Activated naive CD8-positive, alpha-beta T cell (primary cell): Measurements from ENCODE around the gene GMDS.

ENCODE experiments used
- H3K27ac Mint-ChIP-seq: one replicate; pipeline ENCODE4 v1.8.0; 2021; ENCODE audit warnings: mixed read lengths
- H3K27me3 Mint-ChIP-seq: one replicate; pipeline ENCODE4 v1.8.0; 2021; ENCODE audit warnings: mixed read lengths
- H3K36me3 Mint-ChIP-seq: one replicate; pipeline ENCODE4 v1.8.0; 2021; ENCODE audit warnings: mixed read lengths
- H3K4me1 Mint-ChIP-seq: one replicate; pipeline ENCODE4 v1.8.0; 2021; ENCODE audit warnings: low read depth, mixed read lengths
- H3K4me3 Mint-ChIP-seq: one replicate; pipeline ENCODE4 v1.8.0; 2021; ENCODE audit warnings: mild to moderate bottlenecking, mixed read lengths
- H3K9me3 Mint-ChIP-seq: one replicate; pipeline ENCODE4 v1.8.0; 2021; ENCODE audit warnings: low read depth, mixed read lengths

GMDS gene

DNA sequence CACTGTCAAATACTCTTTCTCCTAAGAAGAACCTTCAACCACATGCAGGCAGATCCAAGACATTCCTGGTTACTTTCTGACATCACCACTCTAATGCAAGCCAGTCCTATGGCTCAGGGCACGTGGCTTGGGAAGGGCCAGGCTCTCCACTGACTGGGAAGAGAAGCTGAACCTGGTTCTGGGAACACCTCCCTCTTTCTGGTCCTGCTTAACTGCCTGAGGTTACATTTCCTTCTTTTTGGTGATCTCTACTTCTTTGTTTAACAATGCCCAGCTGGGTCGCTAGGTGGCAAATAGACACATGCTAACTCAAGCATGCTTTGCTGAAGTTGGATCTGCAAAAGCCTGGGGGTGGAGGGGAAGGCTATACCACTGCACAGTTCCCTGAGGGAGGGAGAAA lies 249.8 kb downstream of the GMDS start:
- H3K27me3 Mint-ChIP-seq = no peaks in the 10 kb centered on the region
- H3K4me1 Mint-ChIP-seq = peaks cover 6% of the 10 kb centered on the region
- no peak overlapping the region for H3K4me3 Mint-ChIP-seq
- H3K27ac Mint-ChIP-seq = no peak overlapping the region
- peaks cover 25% of the 10 kb centered on the region for H3K36me3 Mint-ChIP-seq
- no peaks in the 10 kb centered on the region for H3K9me3 Mint-ChIP-seq

DNA sequence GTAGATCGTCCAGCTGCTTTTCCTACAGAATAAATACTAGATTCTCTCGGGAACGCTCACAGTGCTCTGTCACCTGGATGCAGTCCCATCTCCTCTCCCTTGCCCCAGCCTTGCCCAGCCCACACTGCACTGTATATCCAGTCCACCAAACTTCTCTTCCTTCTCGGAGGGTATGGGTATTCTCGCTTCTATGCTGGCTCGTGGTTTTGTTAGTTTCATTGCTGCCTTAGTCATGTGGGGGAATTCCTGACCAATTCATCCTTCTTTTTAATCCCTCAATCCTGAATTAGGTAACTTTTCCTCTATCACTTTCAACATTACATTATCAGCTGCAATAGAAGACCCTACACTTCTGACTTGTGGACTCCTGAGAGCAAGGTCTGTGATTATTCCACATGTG lies 252.4 kb downstream of the GMDS start:
- peaks cover 28% of the 10 kb centered on the region for H3K36me3 Mint-ChIP-seq
- peaks cover 6% of the 10 kb centered on the region for H3K4me1 Mint-ChIP-seq
- no peaks in the 10 kb centered on the region for H3K9me3 Mint-ChIP-seq
- H3K27me3 Mint-ChIP-seq = no peaks in the 10 kb centered on the region
- H3K27ac Mint-ChIP-seq = no peak overlapping the region
- no peak overlapping the region for H3K4me3 Mint-ChIP-seq

DNA sequence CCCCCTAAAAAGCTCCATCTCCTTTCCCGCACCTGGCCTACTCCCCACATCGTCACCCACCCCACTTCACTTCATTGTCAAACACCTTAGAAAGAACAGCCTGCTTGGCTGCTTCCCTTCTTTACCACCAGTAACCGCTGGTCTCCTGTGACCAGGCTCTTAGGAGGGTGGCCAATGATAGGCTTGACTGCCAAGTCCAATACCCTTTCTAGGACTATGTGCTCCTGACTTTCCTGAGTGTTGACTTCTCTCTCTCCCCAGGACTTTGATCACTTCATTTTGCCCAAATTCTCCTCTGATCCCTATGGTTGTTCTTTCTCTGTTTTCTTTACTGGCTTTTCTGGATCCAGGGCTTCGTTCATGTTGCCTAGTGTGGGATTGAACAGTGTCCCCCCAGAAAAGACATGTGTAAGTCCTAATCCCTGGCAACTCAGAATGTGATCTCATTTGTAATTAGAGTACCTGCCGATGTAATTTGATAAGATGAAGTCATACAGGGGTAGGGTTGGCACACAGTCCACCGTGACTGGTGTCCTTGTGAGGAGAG lies 254.0 kb downstream of the GMDS start:
- H3K27me3 Mint-ChIP-seq = no peaks in the 10 kb centered on the region
- H3K4me3 Mint-ChIP-seq = no peak overlapping the region
- peaks cover 6% of the 10 kb centered on the region for H3K4me1 Mint-ChIP-seq
- no peaks in the 10 kb centered on the region for H3K9me3 Mint-ChIP-seq
- H3K27ac Mint-ChIP-seq = no peak overlapping the region
- peaks cover 30% of the 10 kb centered on the region for H3K36me3 Mint-ChIP-seq

DNA sequence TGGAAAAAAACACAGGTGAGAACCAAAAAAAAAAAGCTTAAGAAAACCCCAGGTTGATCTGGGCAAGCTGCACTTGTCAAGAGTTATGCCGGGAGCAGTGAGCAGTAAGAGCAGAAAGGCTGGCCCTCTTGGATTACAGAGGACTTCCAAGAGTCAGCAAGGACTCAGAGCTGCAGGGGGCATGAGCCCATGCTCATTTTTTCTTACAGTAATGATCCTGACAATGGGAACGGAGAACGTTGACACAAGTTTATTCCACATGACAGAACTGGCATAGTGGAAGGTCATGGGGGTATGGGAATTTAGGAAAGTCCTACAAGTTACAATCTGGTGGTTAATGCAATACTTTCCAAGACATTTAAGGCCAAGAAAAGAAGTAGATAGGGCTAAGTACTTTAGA lies 256.6 kb downstream of the GMDS start:
- Mint-ChIP-seq H3K36me3 (peaks cover 37% of the 10 kb centered on the region), H3K27ac (no peak overlapping the region), H3K9me3 (peaks cover 6% of the 10 kb centered on the region), H3K4me1 (peaks cover 4% of the 10 kb centered on the region), H3K4me3 (no peak overlapping the region), H3K27me3 (no peaks in the 10 kb centered on the region)

GRCh38 chr6:1987640-1988039 lies 257.8 kb downstream of the GMDS start:
- no peak overlapping the region for H3K27ac Mint-ChIP-seq
- no peaks in the 10 kb centered on the region for H3K4me1 Mint-ChIP-seq
- peaks cover 15% of the 10 kb centered on the region for H3K9me3 Mint-ChIP-seq
- H3K27me3 Mint-ChIP-seq = no peaks in the 10 kb centered on the region
- peaks cover 40% of the 10 kb centered on the region for H3K36me3 Mint-ChIP-seq
- H3K4me3 Mint-ChIP-seq = no peak overlapping the region

DNA sequence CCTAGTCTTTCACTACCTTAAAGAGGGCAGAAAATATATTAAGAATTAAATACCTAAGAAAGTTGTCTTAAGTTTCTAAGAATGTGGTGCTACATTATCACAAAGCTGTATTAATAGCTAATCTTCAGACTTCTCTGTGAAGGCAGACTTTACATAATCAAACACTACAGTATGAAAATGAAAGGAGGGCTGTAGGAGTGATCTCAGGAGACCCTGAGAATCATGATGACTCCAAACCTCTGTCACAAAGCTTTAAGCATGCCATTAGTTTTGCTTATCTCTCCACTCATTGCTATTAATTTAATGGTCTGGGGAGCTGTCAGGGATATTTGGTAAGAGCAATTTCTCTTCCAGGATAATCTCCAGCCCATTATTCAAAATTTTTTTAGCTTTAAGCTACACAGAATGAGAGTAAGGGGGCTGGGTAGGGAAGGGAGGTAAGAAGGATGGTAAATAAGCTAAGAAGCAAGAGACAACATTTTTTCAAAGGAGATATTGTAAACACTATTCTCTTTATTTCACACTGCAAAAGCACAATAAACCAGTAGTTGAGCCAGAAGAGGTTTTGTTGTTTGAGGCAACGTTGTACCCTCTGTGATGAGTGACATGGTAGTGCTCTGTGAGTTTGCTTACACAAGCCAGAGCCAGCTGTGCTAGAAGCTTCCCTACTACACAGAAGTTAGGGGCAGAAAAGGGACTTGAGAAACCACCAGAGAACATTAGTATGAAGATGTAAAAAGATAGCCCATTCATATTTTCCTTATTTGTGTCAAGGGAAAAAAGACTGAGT lies 258.8 kb downstream of the GMDS start:
- no peaks in the 10 kb centered on the region for H3K4me1 Mint-ChIP-seq

DNA sequence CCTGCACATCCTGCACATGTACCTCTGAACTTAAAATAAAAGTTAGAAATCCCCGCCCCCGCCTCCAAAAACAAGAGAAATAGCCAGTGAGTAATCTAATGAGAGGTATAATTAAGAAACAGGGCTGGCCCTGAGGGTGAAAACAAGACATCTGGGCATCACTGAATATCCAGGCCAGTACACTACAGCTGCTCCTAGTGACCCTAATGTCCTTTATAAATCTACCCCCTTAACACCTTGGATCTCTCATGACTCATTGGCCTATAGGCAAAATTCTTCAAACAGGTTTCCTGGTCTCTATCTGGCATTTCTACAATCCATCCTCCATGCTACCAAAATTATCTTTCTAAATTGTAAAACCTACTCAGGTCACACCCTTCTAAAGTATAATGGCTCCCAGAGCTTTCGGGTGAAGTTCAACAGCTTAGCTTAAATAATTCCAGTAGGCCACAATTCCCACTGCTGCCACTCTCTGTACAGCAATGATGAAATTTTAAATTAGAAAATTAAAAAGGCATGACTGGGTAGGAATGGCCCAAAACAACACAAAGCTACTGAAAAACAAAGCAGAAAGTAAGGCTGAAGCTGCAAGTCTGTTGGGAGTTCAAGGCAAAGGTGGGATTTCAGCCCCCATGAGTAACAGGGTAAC lies 260.9 kb downstream of the GMDS start:
- Mint-ChIP-seq H3K27me3 (no peaks in the 10 kb centered on the region), H3K9me3 (peaks cover 32% of the 10 kb centered on the region), H3K4me3 (no peak overlapping the region), H3K36me3 (peaks cover 52% of the 10 kb centered on the region), H3K4me1 (no peaks in the 10 kb centered on the region), H3K27ac (no peak overlapping the region)

More for the DNA sequence above, 258.8 kb downstream of the GMDS start:
- no peak overlapping the region for H3K27ac Mint-ChIP-seq
- H3K4me3 Mint-ChIP-seq = no peak overlapping the region
- H3K9me3 Mint-ChIP-seq = peaks cover 20% of the 10 kb centered on the region
- no peaks in the 10 kb centered on the region for H3K27me3 Mint-ChIP-seq
- H3K36me3 Mint-ChIP-seq = peaks cover 41% of the 10 kb centered on the region

- Mint-ChIP-seq H3K4me3 (no peak overlapping the region), H3K27me3 (no peaks in the 10 kb centered on the region), H3K27ac (no peak overlapping the region), H3K36me3 (peaks cover 55% of the 10 kb centered on the region), H3K9me3 (peaks cover 32% of the 10 kb centered on the region), H3K4me1 (no peaks in the 10 kb centered on the region)
Observed at GRCh38 chr6:1983850-1984249, 261.6 kb downstream of the GMDS start.

DNA sequence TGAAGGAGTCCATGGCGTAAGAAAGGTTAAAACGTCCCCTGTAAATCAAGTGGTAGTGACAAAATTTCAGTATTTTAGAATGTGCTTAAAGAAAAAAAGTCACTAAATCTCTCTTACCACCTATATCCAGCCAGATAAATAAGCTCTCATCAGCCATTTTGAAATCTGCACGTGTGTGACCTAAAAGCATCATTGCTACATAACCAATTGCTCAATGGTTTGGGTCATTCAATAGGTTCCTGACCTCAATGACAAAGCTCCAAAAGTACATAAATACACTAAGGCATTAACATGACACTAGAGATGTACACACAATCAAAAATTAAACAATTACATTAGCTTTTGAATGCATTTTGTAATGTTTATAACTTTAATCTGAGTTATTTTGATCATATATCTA lies 272.4 kb downstream of the GMDS start:
- no peak overlapping the region for H3K27ac Mint-ChIP-seq
- H3K27me3 Mint-ChIP-seq = no peaks in the 10 kb centered on the region
- peaks cover 13% of the 10 kb centered on the region for H3K36me3 Mint-ChIP-seq
- no peak overlapping the region for H3K4me3 Mint-ChIP-seq
- H3K9me3 Mint-ChIP-seq = no peaks in the 10 kb centered on the region
- H3K4me1 Mint-ChIP-seq = peaks cover 9% of the 10 kb centered on the region

- H3K9me3 Mint-ChIP-seq = no peaks in the 10 kb centered on the region
- no peaks in the 10 kb centered on the region for H3K27me3 Mint-ChIP-seq
Observed at GRCh38 chr6:1971612-1972011, 273.8 kb downstream of the GMDS start.

GRCh38 chr6:1970151-1970561 lies 275.2 kb downstream of the GMDS start:
- H3K4me1 Mint-ChIP-seq = peaks cover 9% of the 10 kb centered on the region
- peaks cover 5% of the 10 kb centered on the region for H3K36me3 Mint-ChIP-seq
- H3K4me3 Mint-ChIP-seq = no peak overlapping the region
- no peak overlapping the region for H3K27ac Mint-ChIP-seq
- H3K27me3 Mint-ChIP-seq = no peaks in the 10 kb centered on the region
- H3K9me3 Mint-ChIP-seq = peaks cover under 1% of the 10 kb centered on the region

More at GRCh38 chr6:1971612-1972011, 273.8 kb downstream of the GMDS start:
- H3K27ac Mint-ChIP-seq = no peak overlapping the region
- H3K4me1 Mint-ChIP-seq = peaks cover 9% of the 10 kb centered on the region
- peaks cover 9% of the 10 kb centered on the region for H3K36me3 Mint-ChIP-seq
- H3K4me3 Mint-ChIP-seq = no peak overlapping the region

- Mint-ChIP-seq H3K36me3 (peaks cover 3% of the 10 kb centered on the region), H3K9me3 (peaks cover 3% of the 10 kb centered on the region), H3K27me3 (no peaks in the 10 kb centered on the region), H3K4me3 (no peak overlapping the region), H3K27ac (no peak overlapping the region), H3K4me1 (peaks cover 9% of the 10 kb centered on the region)
Observed at GRCh38 chr6:1966713-1967112, 278.7 kb downstream of the GMDS start.

- H3K36me3 Mint-ChIP-seq = peaks cover 3% of the 10 kb centered on the region
- H3K27me3 Mint-ChIP-seq = no peaks in the 10 kb centered on the region
- no peak overlapping the region for H3K4me3 Mint-ChIP-seq
- H3K4me1 Mint-ChIP-seq = peaks cover 9% of the 10 kb centered on the region
- H3K27ac Mint-ChIP-seq = no peak overlapping the region
- peaks cover 3% of the 10 kb centered on the region for H3K9me3 Mint-ChIP-seq
Observed at GRCh38 chr6:1965596-1966224, 279.7 kb downstream of the GMDS start.

DNA sequence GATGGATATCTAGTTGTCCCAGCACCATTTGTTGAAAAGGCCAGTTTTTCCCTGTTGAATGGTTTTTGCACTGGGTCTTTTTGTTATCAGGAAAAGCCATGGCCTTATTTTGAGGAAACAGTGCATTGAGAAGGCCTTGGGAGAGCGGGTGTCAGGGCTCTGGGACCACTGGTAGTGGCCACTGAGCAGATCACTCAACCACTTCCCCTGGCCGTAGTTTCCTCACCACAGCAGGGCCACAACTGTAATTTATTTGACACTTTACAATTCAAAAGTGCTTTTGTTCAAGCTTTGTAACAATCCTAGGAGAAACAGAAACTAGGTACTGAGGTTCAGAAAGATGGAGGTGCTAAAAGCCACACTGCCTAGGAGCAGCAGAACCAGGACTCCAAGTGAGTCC lies 281.8 kb downstream of the GMDS start:
- peaks cover 8% of the 10 kb centered on the region for H3K36me3 Mint-ChIP-seq
- no peak overlapping the region for H3K4me3 Mint-ChIP-seq
- H3K4me1 Mint-ChIP-seq = no peaks in the 10 kb centered on the region
- no peak overlapping the region for H3K27ac Mint-ChIP-seq
- H3K27me3 Mint-ChIP-seq = no peaks in the 10 kb centered on the region
- peaks cover 3% of the 10 kb centered on the region for H3K9me3 Mint-ChIP-seq

DNA sequence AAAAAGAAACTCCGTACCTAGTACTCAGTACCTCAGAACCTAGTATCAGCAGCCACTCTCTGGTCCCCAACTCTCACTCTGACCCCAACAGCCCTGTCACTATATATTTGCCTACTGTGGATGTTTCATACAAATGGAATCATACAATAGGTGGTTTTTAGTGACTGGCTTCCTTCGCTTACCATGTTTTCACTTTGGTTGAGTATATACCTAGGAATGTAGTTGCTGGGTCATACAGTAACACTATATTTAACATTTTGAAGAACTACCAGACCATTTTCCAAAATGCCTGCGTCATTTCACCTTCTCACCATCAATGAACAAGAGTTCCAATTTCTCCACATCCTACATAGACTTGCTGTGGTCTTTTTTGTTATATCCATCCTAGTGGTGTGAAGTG lies 283.2 kb downstream of the GMDS start:
- H3K4me3 Mint-ChIP-seq = no peak overlapping the region
- no peak overlapping the region for H3K27ac Mint-ChIP-seq
- peaks cover 8% of the 10 kb centered on the region for H3K36me3 Mint-ChIP-seq
- no peaks in the 10 kb centered on the region for H3K27me3 Mint-ChIP-seq
- peaks cover 3% of the 10 kb centered on the region for H3K9me3 Mint-ChIP-seq
- H3K4me1 Mint-ChIP-seq = no peaks in the 10 kb centered on the region
